Epithelial cell of proximal tubule (primary cell): Measurements from ENCODE around the gene GP9. TPM values are rescaled to one million over a fixed set of nuclear protein-coding genes. Genes with fewer than 3 reads are reported as not detected.

ENCODE experiments used
- DNase-seq: peaks from one replicate; pipeline ENCODE4 v3.0.0-alpha.2; 2011; ENCODE audit warnings: low read depth
- H3K4me3 ChIP-seq: 2 replicates; pipeline ENCODE4 v1.5.1; 2011; ENCODE audit warnings: low read depth, mild to moderate bottlenecking, low read length
- CTCF ChIP-seq: conservative IDR thresholded peaks from 2 replicates; pipeline ENCODE4 v1.5.1; 2012; ENCODE audit warnings: low read depth, mild to moderate bottlenecking, low read length
- total RNA-seq: library from RNA; depleted of rRNA; stranded (reverse); fragments of >200 nt; gene quantifications from 2 replicates; pipeline ENCODE4 v1.2.3, GENCODE V29; 2015

GP9 gene
- total RNA-seq, 1 donor from 2014 or later = not detected

GRCh38 chr3:129050556-129051295 lies 9.9 kb upstream of the GP9 start:
- no peak for TF ChIP-seq CTCF
- DNase-seq = no peak
- no peak overlapping the region for H3K4me3 ChIP-seq

GRCh38 chr3:129051871-129052340 lies 8.7 kb upstream of the GP9 start:
- TF ChIP-seq CTCF = no peak
- no peak overlapping the region for H3K4me3 ChIP-seq
- peak; percentile 83 for DNase-seq

- no peak for TF ChIP-seq CTCF
Measured at GRCh38 chr3:129052675-129053074, 7.9 kb upstream of the GP9 start.

GRCh38 chr3:129054605-129055104 lies 5.9 kb upstream of the GP9 start:
- DNase-seq = no peak
- TF ChIP-seq CTCF = no peak
- H3K4me3 ChIP-seq = no peak overlapping the region

More at GRCh38 chr3:129052675-129053074, 7.9 kb upstream of the GP9 start:
- H3K4me3 ChIP-seq = no peak overlapping the region
- no peak for DNase-seq

GRCh38 chr3:129056451-129057173 lies 4.0 kb upstream of the GP9 start:
- H3K4me3 ChIP-seq = no peak overlapping the region
- DNase-seq = no peak
- TF ChIP-seq CTCF = no peak

GRCh38 chr3:129057249-129057648 lies 3.3 kb upstream of the GP9 start:
- no peak for DNase-seq
- no peak overlapping the region for H3K4me3 ChIP-seq
- TF ChIP-seq CTCF = no peak
